Measurements from ENCODE around the gene RBBP7. TPM values are rescaled to one million over a fixed set of nuclear protein-coding genes. Genes with fewer than 3 reads are reported as not detected.
A peak's percentile ranks its signal among the peaks of the same experiment; 100 is the strongest.

RBBP7 gene
- total RNA-seq, 1 donor from 2014 or later, result 63.4 TPM

- H3K27ac ChIP-seq, result no peak overlapping the region
- ATAC-seq, result no peak
- no peak for DNase-seq
- intact Hi-C loops (cut with DNase I), result no loop called here
- H3K27me3 ChIP-seq, result no peaks in the 10 kb centered on the region
- H3K4me1 ChIP-seq, result no peaks in the 10 kb centered on the region
- H3K4me3 ChIP-seq, result no peak overlapping the region
- H3K9me3 ChIP-seq, result no peaks in the 10 kb centered on the region
- no peak for TF ChIP-seq CTCF (IDR thresholded peaks at IDR 0.05)
- H3K36me3 ChIP-seq, result peaks cover 19% of the 10 kb centered on the region
Observed at GRCh38 chrX:16832301-16832700, 37.9 kb downstream of the RBBP7 start.

- ATAC-seq, result peak; percentile 54
Observed at GRCh38 chrX:16828124-16828908, 41.8 kb downstream of the RBBP7 start.

GRCh38 chrX:16827225-16827624, 42.9 kb downstream of the RBBP7 start:
- no peak for ATAC-seq

More at GRCh38 chrX:16828124-16828908, 41.8 kb downstream of the RBBP7 start:
- Histone ChIP-seq H3K27ac (peak overlapping the region; percentile 58), H3K4me1 (no peaks in the 10 kb centered on the region), H3K36me3 (peaks cover 18% of the 10 kb centered on the region), H3K4me3 (no peak overlapping the region), H3K9me3 (no peaks in the 10 kb centered on the region), H3K27me3 (no peaks in the 10 kb centered on the region)
- no peak for DNase-seq
- no peak for TF ChIP-seq CTCF (IDR thresholded peaks at IDR 0.05)
- intact Hi-C loops (cut with DNase I), result loop anchor here (10.0 kb wide), 1 partner anchor 216 kb away; no protein-coding TSS in a partner anchor

GRCh38 chrX:16826207-16826606, 44.0 kb downstream of the RBBP7 start:
- DNase-seq, result no peak
- Histone ChIP-seq H3K4me1 (no peaks in the 10 kb centered on the region), H3K27ac (no peak overlapping the region), H3K9me3 (no peaks in the 10 kb centered on the region), H3K36me3 (peaks cover 6% of the 10 kb centered on the region), H3K4me3 (no peak overlapping the region), H3K27me3 (no peaks in the 10 kb centered on the region)
- ATAC-seq, result no peak
- intact Hi-C loops (cut with DNase I), result loop anchor here (10.0 kb wide), 1 partner anchor 219 kb away; no protein-coding TSS in a partner anchor
- TF ChIP-seq CTCF (IDR thresholded peaks at IDR 0.05), result peak; percentile 30

More at GRCh38 chrX:16827225-16827624, 42.9 kb downstream of the RBBP7 start:
- Histone ChIP-seq H3K4me1 (no peaks in the 10 kb centered on the region), H3K27me3 (no peaks in the 10 kb centered on the region), H3K4me3 (no peak overlapping the region), H3K9me3 (no peaks in the 10 kb centered on the region), H3K36me3 (peaks cover 7% of the 10 kb centered on the region), H3K27ac (no peak overlapping the region)
- DNase-seq, result no peak
- intact Hi-C loops (cut with DNase I), result loop anchor here (10.0 kb wide), 1 partner anchor 218 kb away; no protein-coding TSS in a partner anchor
- TF ChIP-seq CTCF (IDR thresholded peaks at IDR 0.05), result no peak

- no peak overlapping the region for H3K4me3 ChIP-seq
- peaks cover 10% of the 10 kb centered on the region for H3K36me3 ChIP-seq
- no peaks in the 10 kb centered on the region for H3K27me3 ChIP-seq
- H3K27ac ChIP-seq, result no peak overlapping the region
- no peaks in the 10 kb centered on the region for H3K9me3 ChIP-seq
- no peak for TF ChIP-seq CTCF (IDR thresholded peaks at IDR 0.05)
- no peaks in the 10 kb centered on the region for H3K4me1 ChIP-seq
- ATAC-seq (no peak), DNase-seq (no peak)
- intact Hi-C loops (cut with DNase I), result loop anchor here (10.0 kb wide), 1 partner anchor 219 kb away; no protein-coding TSS in a partner anchor
Observed at GRCh38 chrX:16825264-16826035, 44.7 kb downstream of the RBBP7 start.

All from upper lobe of right lung (tissue), 1 donor.